Common myeloid progenitor, CD34-positive (primary cell): ENCODE results near the gene AP5B1.
A peak's percentile ranks its signal among the peaks of the same experiment; 100 is the strongest.
"Not testable (repeated sequence)": the region's sequence is repeated elsewhere in the genome, so short reads cannot be mapped to it uniquely, and the experiment has no call there.

Experiments
- CTCF ChIA-PET: fragments of 350-600 bp; sonication (Branson Sonifier 250); formaldehyde crosslinking; loops from one replicate; lab custom pipeline; 2021; ENCODE audit warnings: antibody characterized with exemption; lab: Charles Lee
- POLR2A ChIA-PET: fragments of 350-600 bp; sonication (Branson Sonifier 250); formaldehyde crosslinking; loops from one replicate; lab custom pipeline; 2021; ENCODE audit warnings: antibody characterized with exemption; lab: Charles Lee
- DNase-seq, 3 donors: peaks; one replicate each; pipeline versions ENCODE4 v3.0.0 to v3.0.0-alpha.2; 2013
- H3K27ac ChIP-seq, 2 experiments: 1 replicate in 1 of 2; 2 replicates in 1 of 2; pipeline ENCODE4 v1.7.0; 2013; ENCODE audit warnings: inconsistent platforms in 2 of 2, low read length in 2 of 2, mild to moderate bottlenecking in 2 of 2, low read depth in 1 of 2, moderate library complexity in 1 of 2; ENCODE audit not compliant: severe bottlenecking in 2 of 2, insufficient read depth in 1 of 2, poor library complexity in 1 of 2
- H3K27me3 ChIP-seq, 5 experiments: replicated peaks in 2 of 5; 1 replicate in 3 of 5; 2 replicates in 2 of 5; pipeline versions ENCODE4 v1.6.1 to v1.7.0; 2013; ENCODE audit warnings: low read length in 4 of 5, mild to moderate bottlenecking in 2 of 5, moderate library complexity in 2 of 5, inconsistent platforms in 1 of 5; ENCODE audit not compliant: insufficient read depth in 5 of 5, control insufficient read depth in 4 of 5
- H3K36me3 ChIP-seq, 4 experiments: 1 replicate in 2 of 4; 2 replicates in 2 of 4; pipeline versions ENCODE4 v1.6.1 to v1.7.0; 2013; ENCODE audit warnings: low read length in 3 of 4, control low read depth in 1 of 4, mild to moderate bottlenecking in 1 of 4; ENCODE audit not compliant: control insufficient read depth in 4 of 4, insufficient read depth in 4 of 4
- H3K4me1 ChIP-seq, 4 experiments: 1 replicate in 3 of 4; 2 replicates in 1 of 4; pipeline versions ENCODE4 v1.6.1 to v1.7.1; 2013; ENCODE audit warnings: low read length in 3 of 4, mild to moderate bottlenecking in 3 of 4, control low read depth in 1 of 4, inconsistent platforms in 1 of 4, moderate library complexity in 1 of 4; ENCODE audit not compliant: control insufficient read depth in 4 of 4, insufficient read depth in 4 of 4; ENCODE audit errors: control extremely low read depth in 1 of 4
- H3K4me3 ChIP-seq, 7 experiments: 1 replicate in 4 of 7; 2 replicates in 3 of 7; pipeline versions ENCODE4 v1.5.1 to v1.7.0; 2013; ENCODE audit warnings: mild to moderate bottlenecking in 7 of 7, low read length in 6 of 7, moderate library complexity in 6 of 7, inconsistent platforms in 2 of 7, low read depth in 2 of 7, control low read depth in 1 of 7; ENCODE audit not compliant: insufficient read depth in 4 of 7, control insufficient read depth in 1 of 7; ENCODE audit errors: extremely low read depth in 1 of 7
- H3K9me3 ChIP-seq, 5 experiments: 1 replicate in 4 of 5; 2 replicates in 1 of 5; pipeline versions ENCODE4 v1.6.1 to v1.7.1; 2013; ENCODE audit warnings: low read length in 4 of 5, mild to moderate bottlenecking in 2 of 5, inconsistent platforms in 1 of 5, low read depth in 1 of 5, moderate library complexity in 1 of 5; ENCODE audit not compliant: control insufficient read depth in 4 of 5, insufficient read depth in 2 of 5; ENCODE audit errors: control extremely low read depth in 1 of 5
- WGBS: methylation state at CpG from one replicate; pipeline ENCODE4 v1.1.5; 2013; ENCODE audit not compliant: insufficient coverage; 5-methylcytosine and 5-hydroxymethylcytosine counted together

The AP5B1 gene

GRCh38 chr11:65764434-65764833 is 16.3 kb downstream of the AP5B1 start:
- ChIA-PET CTCF (interaction anchor here (1.0 kb wide), 1 partner anchor 125 kb away, joined by 5 read pairs; no protein-coding TSS in a partner anchor), POLR2A (no interaction called here)
- Histone ChIP-seq H3K27ac (no peak overlapping the region), H3K36me3 (no peaks in the 10 kb centered on the region), H3K9me3 (peaks cover 0 to 4% (median 0%) of the 10 kb centered on the region in 5 experiments), H3K4me3 (no peak overlapping the region), H3K27me3 (peaks cover 0 to 1% (median 0%) of the 10 kb centered on the region in 5 experiments), H3K4me1 (peaks cover 0 to 3% (median 0%) of the 10 kb centered on the region in 4 experiments)
- DNase-seq = no peak
- 98% methylated on average over 4 of the region's 5 CpGs for WGBS

- POLR2A ChIA-PET, DNase-seq, CTCF ChIA-PET, H3K27me3 ChIP-seq, H3K4me3 ChIP-seq, H3K4me1 ChIP-seq, H3K9me3 ChIP-seq, H3K27ac ChIP-seq, H3K36me3 ChIP-seq: not testable (repeated sequence)
- WGBS = 88% methylated on average over 17 of the region's 29 CpGs
These were observed 18.0 kb downstream of the AP5B1 start for GRCh38 chr11:65762816-65763215.

GRCh38 chr11:65762169-65762568 is 18.6 kb downstream of the AP5B1 start:
- H3K27me3 ChIP-seq, H3K4me1 ChIP-seq, H3K27ac ChIP-seq, H3K36me3 ChIP-seq, DNase-seq, POLR2A ChIA-PET, H3K4me3 ChIP-seq, H3K9me3 ChIP-seq: not testable (repeated sequence)
- WGBS = no CpG with 5 or more reads among the region's 5 CpGs
- CTCF ChIA-PET = interaction anchor here (1.0 to 3.1 kb wide), 2 partner anchors 15 to 18 kb away, joined by 3 to 8 read pairs; no protein-coding TSS in a partner anchor

- ChIA-PET POLR2A (no interaction called here), CTCF (interaction anchor here (0.5 to 2.0 kb wide), 8 partner anchors 11 to 288 kb away, joined by 3 to 5 read pairs (median 4); no protein-coding TSS in a partner anchor)
- Histone ChIP-seq H3K27me3 (peaks cover 9 to 12% (median 10%) of the 10 kb centered on the region in 5 experiments), H3K36me3 (no peaks in the 10 kb centered on the region), H3K4me1 (no peaks in the 10 kb centered on the region), H3K4me3 (no peak overlapping the region), H3K9me3 (peaks cover 0 to 5% (median 0%) of the 10 kb centered on the region in 5 experiments), H3K27ac (no peak overlapping the region)
- WGBS = 94% methylated on average over 14 of the region's 17 CpGs
- DNase-seq = no peak
These were observed 35.7 kb downstream of the AP5B1 start for GRCh38 chr11:65745049-65745448.

GRCh38 chr11:65744699-65745042 is 36.1 kb downstream of the AP5B1 start:
- peaks cover 0 to 5% (median 0%) of the 10 kb centered on the region in 5 experiments for H3K9me3 ChIP-seq
- CTCF ChIA-PET = interaction anchor here (0.5 to 2.0 kb wide), 8 partner anchors 11 to 288 kb away, joined by 3 to 5 read pairs (median 4); no protein-coding TSS in a partner anchor
- peaks cover 7 to 11% (median 8%) of the 10 kb centered on the region in 5 experiments for H3K27me3 ChIP-seq
- no peaks in the 10 kb centered on the region for H3K36me3 ChIP-seq
- H3K27ac ChIP-seq = no peak overlapping the region
- DNase-seq = no peak
- WGBS = 93% methylated on average over 8 of the region's 8 CpGs
- H3K4me3 ChIP-seq = no peak overlapping the region
- H3K4me1 ChIP-seq = no peaks in the 10 kb centered on the region
- POLR2A ChIA-PET = no interaction called here

GRCh38 chr11:65744026-65744698 is 36.6 kb downstream of the AP5B1 start:
- H3K36me3 ChIP-seq = no peaks in the 10 kb centered on the region
- H3K27ac ChIP-seq = no peak overlapping the region
- CTCF ChIA-PET = interaction anchor here (0.5 to 2.0 kb wide), 8 partner anchors 10 to 289 kb away, joined by 3 to 5 read pairs (median 4); no protein-coding TSS in a partner anchor
- no peaks in the 10 kb centered on the region for H3K4me1 ChIP-seq
- peak; percentile 6 to 23 (median 21) for DNase-seq
- 92% methylated on average over 18 of the region's 18 CpGs for WGBS
- H3K9me3 ChIP-seq = peaks cover 0 to 5% (median 0%) of the 10 kb centered on the region in 5 experiments
- peaks cover 3 to 7% (median 6%) of the 10 kb centered on the region in 5 experiments for H3K27me3 ChIP-seq
- H3K4me3 ChIP-seq = no peak overlapping the region
- POLR2A ChIA-PET = no interaction called here

GRCh38 chr11:65743681-65744025 is 37.1 kb downstream of the AP5B1 start:
- 90% methylated on average over 8 of the region's 10 CpGs for WGBS
- CTCF ChIA-PET = interaction anchor here (0.7 to 2.0 kb wide), 3 partner anchors 37 to 141 kb away, joined by 3 to 4 read pairs (median 4); no protein-coding TSS in a partner anchor
- no peak for DNase-seq
- Histone ChIP-seq H3K9me3 (peaks cover 0 to 5% (median 0%) of the 10 kb centered on the region in 5 experiments), H3K27me3 (peaks cover 3 to 7% (median 5%) of the 10 kb centered on the region in 5 experiments), H3K36me3 (no peaks in the 10 kb centered on the region), H3K4me1 (no peaks in the 10 kb centered on the region), H3K4me3 (no peak overlapping the region), H3K27ac (no peak overlapping the region)
- POLR2A ChIA-PET = no interaction called here
